Activated naive CD8-positive, alpha-beta T cell treated with anti-CD3 and anti-CD28 coated beads, Interleukin-2, amount 50 U/mL, for 16 hours (primary cell): ENCODE results near the gene DNAJC15.

Source experiments
- DNase-seq: peaks from one replicate; pipeline ENCODE4 v3.0.0-alpha.2; 2020; ENCODE audit warnings: low read depth, low spot score

Gene DNAJC15

DNA sequence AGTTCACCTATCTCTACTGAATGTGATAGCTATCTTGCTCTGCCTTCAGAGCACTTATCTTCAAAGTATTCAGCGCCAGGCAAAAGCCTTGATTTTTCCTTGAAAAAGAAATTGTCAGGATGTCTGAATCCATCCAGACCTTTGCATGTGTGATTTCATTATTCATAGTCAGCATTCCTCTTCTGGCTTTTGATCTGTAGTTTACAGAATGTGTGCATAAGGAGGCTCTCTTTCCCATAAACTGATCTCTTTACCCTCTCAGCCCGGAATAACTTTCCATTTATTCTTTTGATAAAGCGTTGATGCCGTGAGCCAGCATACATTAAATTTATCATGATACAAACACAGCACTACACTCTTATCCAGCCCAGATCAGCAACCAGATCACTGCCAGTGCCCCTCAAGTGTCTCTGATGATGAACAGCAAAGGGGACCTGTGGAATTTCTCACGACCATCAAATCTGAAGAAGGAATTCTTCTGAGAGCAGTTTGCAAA, 130.8 kb downstream of the DNAJC15 start:
- no peak for DNase-seq

DNA sequence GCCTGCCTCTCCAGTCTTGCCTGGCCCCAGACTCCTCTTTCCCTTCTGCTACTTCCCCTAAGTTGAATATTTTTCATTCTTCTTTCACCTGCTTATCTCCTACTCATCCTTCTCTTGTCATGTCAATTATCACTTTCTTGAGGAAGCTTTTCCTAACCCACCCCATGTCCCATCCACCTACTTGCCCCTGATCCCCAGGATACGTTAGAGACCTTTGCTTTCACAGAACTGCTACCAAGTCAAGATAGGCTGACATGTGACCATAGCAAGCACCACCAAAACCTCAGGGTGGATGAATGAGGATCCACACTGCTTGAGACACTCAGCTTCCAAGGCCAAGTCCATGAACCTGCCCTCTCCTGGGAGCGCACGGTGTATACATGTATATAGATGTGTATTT, 131.5 kb downstream of the DNAJC15 start:
- DNase-seq = no peak

DNA sequence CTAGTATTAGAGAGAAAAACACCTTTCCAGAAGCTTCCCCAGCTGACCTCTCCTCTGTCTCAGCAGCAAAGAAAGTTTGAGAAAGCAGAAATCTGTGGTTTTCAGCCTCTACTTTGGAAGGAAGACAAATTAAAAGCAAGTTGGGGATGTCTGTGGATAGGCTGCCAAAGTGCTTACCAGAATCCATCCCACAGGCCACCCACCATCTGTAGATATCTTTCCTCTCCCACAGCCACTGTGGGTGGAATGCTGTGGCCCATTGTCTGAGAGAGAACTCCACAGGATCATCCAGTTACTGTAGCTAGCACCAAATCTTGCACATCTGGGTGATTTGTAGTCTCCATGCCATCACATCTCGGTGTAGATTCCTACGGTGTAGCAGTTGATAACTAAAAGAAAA, 133.5 kb downstream of the DNAJC15 start:
- no peak for DNase-seq

GRCh38 chr13:43157796-43158195, 134.4 kb downstream of the DNAJC15 start:
- no peak for DNase-seq

GRCh38 chr13:43158516-43158915, 135.1 kb downstream of the DNAJC15 start:
- DNase-seq = no peak

DNA sequence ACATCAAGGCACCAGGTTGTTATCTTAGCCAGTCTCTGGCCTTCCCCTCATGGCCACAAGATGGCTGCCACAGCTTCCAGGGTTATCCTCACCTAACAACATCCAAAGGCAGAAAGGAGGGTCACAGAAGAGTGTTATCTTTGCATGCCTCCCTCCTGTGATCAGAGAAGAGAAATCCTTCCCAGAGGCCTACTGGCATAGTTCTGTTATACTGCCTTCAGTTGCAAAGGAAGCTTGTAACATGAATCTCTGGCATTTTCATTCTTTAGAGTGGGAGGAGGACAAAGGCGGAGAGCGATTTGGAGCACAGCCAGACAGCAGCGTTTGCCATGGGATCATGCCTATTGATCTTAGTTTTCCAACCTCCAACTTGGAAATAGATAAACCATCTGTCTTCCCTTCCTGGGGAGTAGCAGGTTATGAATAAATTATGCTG, 135.7 kb downstream of the DNAJC15 start:
- no peak for DNase-seq
